PC-3 (cell line): ENCODE data around the gene ANAPC2. TPM values are rescaled to one million over a fixed set of nuclear protein-coding genes. Genes with fewer than 3 reads are reported as not detected.

Experiments
- ATAC-seq: fragments of 200-7000 bp; cut with Tn5 transposase; 2 replicates; pipeline ENCODE4 v1.9.1; 2020; ENCODE audit warnings: mild to moderate bottlenecking, moderate library complexity
- BruUV-seq: library from RNA; stranded (reverse); fragments of 400-500 nt; replicated peaks from 2 replicates; lab custom pipeline; 2021; lab: Mats Ljungman, UMichigan
- CTCF ChIA-PET: fragments of 300-600 bp; sonication (Branson Sonifier 250); formaldehyde crosslinking; loops from one replicate; lab custom pipeline; 2022; ENCODE audit warnings: antibody characterized with exemption; lab: Charles Lee
- POLR2A ChIA-PET: fragments of 300-600 bp; sonication (Branson Sonifier 250); formaldehyde crosslinking; loops from one replicate; lab custom pipeline; 2022; ENCODE audit warnings: antibody characterized with exemption; ENCODE audit not compliant: unreplicated experiment; lab: Charles Lee
- DNase-seq: peaks from one replicate; pipeline ENCODE4 v3.0.0-alpha.2; 2015
- H2AFZ ChIP-seq: fragments of 300-600 bp; sonication (generic); 2 replicates; pipeline ENCODE4 v1.6.0; 2016; ENCODE audit warnings: antibody characterized with exemption, low read length
- H3F3A ChIP-seq: fragments of 300-600 bp; sonication (generic); one replicate; pipeline ENCODE4 v1.6.0; 2017; ENCODE audit warnings: antibody characterized with exemption, low read length, control low read depth, mild to moderate bottlenecking; ENCODE audit not compliant: unreplicated experiment
- H3K27ac ChIP-seq: fragments of 300-600 bp; sonication (generic); 2 replicates; pipeline ENCODE4 v1.5.1; 2016; ENCODE audit warnings: mild to moderate bottlenecking, low read length
- H3K27me3 ChIP-seq: fragments of 300-600 bp; sonication (generic); 2 replicates; pipeline ENCODE4 v1.6.1; 2016; ENCODE audit warnings: low read length, mixed read lengths
- H3K36me3 ChIP-seq: fragments of 300-600 bp; sonication (generic); 2 replicates; pipeline ENCODE4 v1.6.1; 2016; ENCODE audit warnings: low read depth, mixed run types, low read length, mixed read lengths
- H3K4me1 ChIP-seq: fragments of 300-600 bp; sonication (generic); 2 replicates; pipeline ENCODE4 v1.5.1; 2016; ENCODE audit warnings: low read length; ENCODE audit not compliant: insufficient read depth
- H3K4me2 ChIP-seq: fragments of 300-600 bp; sonication (generic); 2 replicates; pipeline ENCODE4 v1.6.0; 2016; ENCODE audit warnings: low read length
- H3K4me3 ChIP-seq: fragments of 300-600 bp; sonication (generic); 2 replicates; pipeline ENCODE4 v1.5.1; 2016; ENCODE audit warnings: mild to moderate bottlenecking, low read length, mixed read lengths
- H3K79me2 ChIP-seq: fragments of 300-600 bp; sonication (generic); 2 replicates; pipeline ENCODE4 v1.6.1; 2017; ENCODE audit warnings: low read length, mixed read lengths
- H3K9ac ChIP-seq: fragments of 300-600 bp; sonication (generic); 2 replicates; pipeline ENCODE4 v1.6.0; 2016; ENCODE audit warnings: mild to moderate bottlenecking, low read length
- H3K9me2 ChIP-seq: fragments of 300-600 bp; sonication (generic); replicated peaks from 2 replicates; pipeline ENCODE4 v1.6.1; 2016; ENCODE audit warnings: mixed run types, low read length, mixed read lengths
- H3K9me3 ChIP-seq: fragments of 300-600 bp; sonication (generic); 2 replicates; pipeline ENCODE4 v1.6.1; 2016; ENCODE audit warnings: low read length, mixed read lengths
- H4K20me1 ChIP-seq: fragments of 300-600 bp; sonication (generic); 2 replicates; pipeline ENCODE4 v1.6.1; 2016; ENCODE audit warnings: low read length, mixed read lengths
- CTCF ChIP-seq: fragments of 300-600 bp; sonication (generic); conservative IDR thresholded peaks from 2 replicates; pipeline ENCODE4 v1.5.1; 2017; ENCODE audit warnings: antibody characterized with exemption, low read depth, mild to moderate bottlenecking, low read length
- EZH2 ChIP-seq: fragments of 300-600 bp; sonication (generic); IDR thresholded peaks from one replicate; pipeline ENCODE4 v1.6.1; 2017; ENCODE audit warnings: antibody characterized with exemption, mild to moderate bottlenecking, low read length; ENCODE audit not compliant: unreplicated experiment
- EZH2phosphoT487 ChIP-seq: fragments of 300-600 bp; sonication (generic); IDR thresholded peaks from 2 replicates; pipeline ENCODE4 v1.6.1; 2018; ENCODE audit warnings: mild to moderate bottlenecking, antibody characterized with exemption, low read length, borderline replicate concordance
- intact Hi-C: fragments of 100-400 bp; cut with micrococcal nuclease; formaldehyde crosslinking; loops from 2 replicates; pipeline ENCODE4 v1.9.0; 2023
- total RNA-seq: library from RNA; depleted of rRNA; stranded (reverse); fragments of >200 nt; gene quantifications from 2 replicates; pipeline ENCODE4 v1.2.3, GENCODE V29; 2014

The ANAPC2 gene
- total RNA-seq, 1 experiment from 2014 or later: 21.6 TPM

GRCh38 chr9:137233143-137233980, 45.0 kb upstream of the ANAPC2 start:
- CTCF ChIA-PET: interaction anchor here (1.2 kb wide), 1 partner anchor 9 kb away, joined by 3 read pairs; no protein-coding TSS in a partner anchor
- Histone ChIP-seq H4K20me1 (no peaks in the 10 kb centered on the region), H3K9me3 (no peaks in the 10 kb centered on the region), H3K4me2 (no peak overlapping the region), H3K9ac (no peak overlapping the region), H3K36me3 (no peaks in the 10 kb centered on the region), H3F3A (no peaks in the 10 kb centered on the region), H3K4me1 (peaks cover 16% of the 10 kb centered on the region), H3K27me3 (no peaks in the 10 kb centered on the region), H3K4me3 (no peak overlapping the region), H3K79me2 (peaks cover 7% of the 10 kb centered on the region; the same call in 1 of the 2 replicates), H3K9me2 (no peaks in the 10 kb centered on the region), H2AFZ (no peak overlapping the region), H3K27ac (no peak overlapping the region)
- no TSS peak for BruUV-seq
- intact Hi-C loops: no loop called here
- POLR2A ChIA-PET: no interaction called here
- no peak for ATAC-seq
- DNase-seq: no peak
- TF ChIP-seq CTCF (no peak), EZH2phosphoT487 (no peak), EZH2 (no peak)

GRCh38 chr9:137232510-137232909, 44.1 kb upstream of the ANAPC2 start:
- Histone ChIP-seq H3K4me3 (no peak overlapping the region), H3K4me2 (no peak overlapping the region), H3K27ac (no peak overlapping the region), H3K36me3 (no peaks in the 10 kb centered on the region), H3K9ac (no peak overlapping the region), H3F3A (no peaks in the 10 kb centered on the region), H3K9me2 (no peaks in the 10 kb centered on the region), H3K79me2 (0 out of 2 replicates have a peak, but pooled peaks cover under 1% of the 10 kb centered on the region), H4K20me1 (no peaks in the 10 kb centered on the region), H3K4me1 (peaks cover 12% of the 10 kb centered on the region; the same call in 1 of the 2 replicates), H3K9me3 (no peaks in the 10 kb centered on the region), H3K27me3 (no peaks in the 10 kb centered on the region), H2AFZ (no peak overlapping the region)
- no peak for ATAC-seq
- TF ChIP-seq EZH2 (no peak), EZH2phosphoT487 (no peak), CTCF (no peak)
- intact Hi-C loops: no loop called here
- no TSS peak for BruUV-seq
- CTCF ChIA-PET: no interaction called here
- no peak for DNase-seq
- POLR2A ChIA-PET: no interaction called here

GRCh38 chr9:137232101-137232500, 43.7 kb upstream of the ANAPC2 start:
- Histone ChIP-seq H3K9ac (no peak overlapping the region), H4K20me1 (no peaks in the 10 kb centered on the region), H3K4me1 (peaks cover 12% of the 10 kb centered on the region), H3K36me3 (no peaks in the 10 kb centered on the region), H3K27ac (no peak overlapping the region), H3K9me2 (no peaks in the 10 kb centered on the region), H3K9me3 (no peaks in the 10 kb centered on the region), H3F3A (no peaks in the 10 kb centered on the region), H3K4me3 (no peak overlapping the region), H2AFZ (no peak overlapping the region), H3K79me2 (no peaks in the 10 kb centered on the region), H3K27me3 (no peaks in the 10 kb centered on the region), H3K4me2 (no peak overlapping the region)
- ChIA-PET CTCF (no interaction called here), POLR2A (no interaction called here)
- ATAC-seq (no peak), DNase-seq (no peak)
- intact Hi-C loops: no loop called here
- no peak for TF ChIP-seq EZH2
- no peak for TF ChIP-seq EZH2phosphoT487
- no peak for TF ChIP-seq CTCF
- no TSS peak for BruUV-seq
